Activated CD8-positive, alpha-beta T cell treated with anti-CD3 and anti-CD28 coated beads for 36 hours (primary cell): Measurements from ENCODE around the gene LRRK1. TPM values are rescaled to one million over a fixed set of nuclear protein-coding genes. Genes with fewer than 3 reads are reported as not detected.
"Not testable (repeated sequence)": the region's sequence is repeated elsewhere in the genome, so short reads cannot be mapped to it uniquely, and the experiment has no call there.

Experiments used
- ATAC-seq: fragments of 200-7000 bp; cut with Tn5 transposase; one replicate; pipeline ENCODE4 v1.10.0; 2021; ENCODE audit warnings: mild to moderate bottlenecking, moderate library complexity
- CTCF ChIA-PET: fragments of 350-600 bp; sonication (Branson Sonifier 250); formaldehyde crosslinking; loops from one replicate; lab custom pipeline; 2021; ENCODE audit warnings: antibody characterized with exemption; lab: Charles Lee
- POLR2A ChIA-PET: fragments of 350-600 bp; sonication (Branson Sonifier 250); formaldehyde crosslinking; loops from one replicate; lab custom pipeline; 2021; ENCODE audit warnings: antibody characterized with exemption; lab: Charles Lee
- DNase-seq: peaks from one replicate; pipeline ENCODE4 v3.0.0-alpha.2; 2020
- H3K27ac Mint-ChIP-seq: one replicate; pipeline ENCODE4 v1.8.0; 2021; ENCODE audit warnings: mild to moderate bottlenecking, mixed read lengths
- H3K27me3 Mint-ChIP-seq: one replicate; pipeline ENCODE4 v1.8.0; 2021; ENCODE audit warnings: mixed read lengths
- H3K36me3 Mint-ChIP-seq: one replicate; pipeline ENCODE4 v1.8.0; 2021; ENCODE audit warnings: low read depth, mixed read lengths
- H3K4me1 Mint-ChIP-seq: one replicate; pipeline ENCODE4 v1.8.0; 2021; ENCODE audit warnings: low read depth, mixed read lengths
- H3K4me3 Mint-ChIP-seq: one replicate; pipeline ENCODE4 v1.8.0; 2021; ENCODE audit warnings: mild to moderate bottlenecking, moderate library complexity, mixed read lengths
- H3K9me3 Mint-ChIP-seq: one replicate; pipeline ENCODE4 v1.8.0; 2021; ENCODE audit warnings: mixed read lengths
- CTCF ChIP-seq: fragments of 200-600 bp; IDR thresholded peaks from one replicate; pipeline ENCODE4 v1.8.0; 2022; ENCODE audit warnings: antibody characterized with exemption, mild to moderate bottlenecking
- intact Hi-C: fragments of 100-400 bp; cut with micrococcal nuclease; formaldehyde crosslinking; loops from one replicate; pipeline ENCODE4 v1.10.0; 2022
- total RNA-seq, 2 experiments: library from RNA; stranded (reverse); gene quantifications; one replicate each; pipeline ENCODE4 v1.2.3, GENCODE V29; 2021

LRRK1 gene
- total RNA-seq, 2 experiments from 2014 or later = 0.50 to 0.83 TPM

DNA sequence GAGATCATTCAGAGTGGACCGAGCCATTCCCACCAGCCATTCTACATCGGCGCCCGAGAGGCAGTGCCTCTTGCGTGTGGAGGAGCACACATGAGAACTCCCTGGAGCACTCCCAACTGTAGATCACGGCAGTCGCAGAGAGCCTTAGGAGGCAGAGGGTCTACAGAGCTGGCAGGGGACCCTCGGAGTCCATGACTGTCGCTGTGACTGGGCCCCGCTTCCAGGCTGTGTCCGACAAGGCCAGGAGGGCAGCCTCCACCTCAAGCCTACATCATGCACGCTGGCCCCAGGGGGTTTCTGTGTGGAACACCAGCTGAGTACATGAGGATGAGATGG lies 173.7 kb downstream of the LRRK1 start:
- no peak for TF ChIP-seq CTCF
- Mint-ChIP-seq H3K4me1 (peaks cover 10% of the 10 kb centered on the region), H3K4me3 (no peak overlapping the region), H3K27me3 (no peaks in the 10 kb centered on the region), H3K9me3 (no peaks in the 10 kb centered on the region), H3K36me3 (no peaks in the 10 kb centered on the region), H3K27ac (no peak overlapping the region)
- ChIA-PET CTCF (interaction anchor here (0.7 to 6.6 kb wide), 5 partner anchors 9 to 196 kb away, joined by 3 to 82 read pairs (median 6); no protein-coding TSS in a partner anchor), POLR2A (interaction anchor here (1.1 to 1.4 kb wide), 2 partner anchors 22 to 157 kb away, joined by 3 to 4 read pairs; no protein-coding TSS in a partner anchor)
- intact Hi-C loops = loop anchor here (5.0 kb wide), 1 partner anchor 99 kb away; no protein-coding TSS in a partner anchor
- DNase-seq (no peak), ATAC-seq (no peak)

GRCh38 chr15:101093958-101094357 lies 174.8 kb downstream of the LRRK1 start:
- Mint-ChIP-seq H3K4me1 (peaks cover 10% of the 10 kb centered on the region), H3K9me3 (no peaks in the 10 kb centered on the region), H3K27me3 (no peaks in the 10 kb centered on the region), H3K27ac (no peak overlapping the region), H3K36me3 (no peaks in the 10 kb centered on the region), H3K4me3 (no peak overlapping the region)
- CTCF ChIA-PET = interaction anchor here (0.9 to 6.6 kb wide), 5 partner anchors 23 to 195 kb away, joined by 3 to 82 read pairs (median 6); no protein-coding TSS in a partner anchor
- TF ChIP-seq CTCF = no peak
- intact Hi-C loops = loop anchor here (5.0 kb wide), 1 partner anchor 98 kb away; no protein-coding TSS in a partner anchor
- ATAC-seq (peak; percentile 78), DNase-seq (peak; percentile 24)
- POLR2A ChIA-PET = interaction anchor here (1.1 kb wide), 1 partner anchor 21 kb away, joined by 3 read pairs; no protein-coding TSS in a partner anchor

- DNase-seq, H3K9me3 Mint-ChIP-seq, H3K36me3 Mint-ChIP-seq, H3K27ac Mint-ChIP-seq, H3K4me3 Mint-ChIP-seq, intact Hi-C loops, CTCF ChIA-PET, H3K27me3 Mint-ChIP-seq, H3K4me1 Mint-ChIP-seq, ATAC-seq: not testable (repeated sequence)
- POLR2A ChIA-PET = interaction anchor here (1.4 kb wide), 1 partner anchor 10 kb away, joined by 3 read pairs; no protein-coding TSS in a partner anchor
Measured at GRCh38 chr15:101095796-101096406, 176.7 kb downstream of the LRRK1 start.

DNA sequence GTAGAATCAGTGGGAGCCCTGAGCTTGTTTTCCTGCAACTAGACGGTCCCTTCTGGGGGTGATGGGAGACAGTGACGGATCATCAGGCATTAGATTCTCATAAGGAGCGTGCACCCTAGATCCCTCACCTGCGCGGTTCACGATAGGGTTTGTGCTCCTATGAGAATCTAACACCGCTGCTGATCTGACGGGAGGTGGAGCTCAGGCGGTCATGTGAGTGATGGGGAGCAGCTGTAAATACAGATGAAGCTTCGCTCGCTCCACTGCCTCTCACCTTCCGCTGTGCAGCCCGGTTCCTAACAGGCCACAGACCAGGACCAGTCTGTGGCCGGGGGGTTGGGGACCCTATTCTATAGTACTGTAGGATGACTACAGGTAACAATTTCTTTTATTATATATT lies 178.0 kb downstream of the LRRK1 start:
- ATAC-seq (no peak), DNase-seq (no peak)
- intact Hi-C loops = no loop called here
- no peaks in the 10 kb centered on the region for H3K36me3 Mint-ChIP-seq
- no peak overlapping the region for H3K27ac Mint-ChIP-seq
- no peak for TF ChIP-seq CTCF
- peaks cover 2% of the 10 kb centered on the region for H3K9me3 Mint-ChIP-seq
- peaks cover 7% of the 10 kb centered on the region for H3K4me1 Mint-ChIP-seq
- no peaks in the 10 kb centered on the region for H3K27me3 Mint-ChIP-seq
- ChIA-PET POLR2A (interaction anchor here (1.4 kb wide), 1 partner anchor 9 kb away, joined by 3 read pairs; no protein-coding TSS in a partner anchor), CTCF (interaction anchor here (1.0 kb wide), 1 partner anchor 161 kb away, joined by 3 read pairs; no protein-coding TSS in a partner anchor)
- H3K4me3 Mint-ChIP-seq = no peak overlapping the region

- Mint-ChIP-seq H3K36me3 (no peaks in the 10 kb centered on the region), H3K4me3 (no peak overlapping the region), H3K4me1 (no peaks in the 10 kb centered on the region), H3K27ac (no peak overlapping the region), H3K27me3 (no peaks in the 10 kb centered on the region), H3K9me3 (peaks cover 2% of the 10 kb centered on the region)
- ChIA-PET CTCF (no interaction called here), POLR2A (no interaction called here)
- no peak for TF ChIP-seq CTCF
- DNase-seq = peak; percentile 45
- intact Hi-C loops = no loop called here
- ATAC-seq = peak; percentile 62
Measured at GRCh38 chr15:101099183-101099582, 180.0 kb downstream of the LRRK1 start.
